ENCODE data around the gene GJC2. TPM values are rescaled to one million over a fixed set of nuclear protein-coding genes. Genes with fewer than 3 reads are reported as not detected.

GJC2 gene
- total RNA-seq, 2 donors from 2014 or later: 0.69 to 1.2 TPM

DNA sequence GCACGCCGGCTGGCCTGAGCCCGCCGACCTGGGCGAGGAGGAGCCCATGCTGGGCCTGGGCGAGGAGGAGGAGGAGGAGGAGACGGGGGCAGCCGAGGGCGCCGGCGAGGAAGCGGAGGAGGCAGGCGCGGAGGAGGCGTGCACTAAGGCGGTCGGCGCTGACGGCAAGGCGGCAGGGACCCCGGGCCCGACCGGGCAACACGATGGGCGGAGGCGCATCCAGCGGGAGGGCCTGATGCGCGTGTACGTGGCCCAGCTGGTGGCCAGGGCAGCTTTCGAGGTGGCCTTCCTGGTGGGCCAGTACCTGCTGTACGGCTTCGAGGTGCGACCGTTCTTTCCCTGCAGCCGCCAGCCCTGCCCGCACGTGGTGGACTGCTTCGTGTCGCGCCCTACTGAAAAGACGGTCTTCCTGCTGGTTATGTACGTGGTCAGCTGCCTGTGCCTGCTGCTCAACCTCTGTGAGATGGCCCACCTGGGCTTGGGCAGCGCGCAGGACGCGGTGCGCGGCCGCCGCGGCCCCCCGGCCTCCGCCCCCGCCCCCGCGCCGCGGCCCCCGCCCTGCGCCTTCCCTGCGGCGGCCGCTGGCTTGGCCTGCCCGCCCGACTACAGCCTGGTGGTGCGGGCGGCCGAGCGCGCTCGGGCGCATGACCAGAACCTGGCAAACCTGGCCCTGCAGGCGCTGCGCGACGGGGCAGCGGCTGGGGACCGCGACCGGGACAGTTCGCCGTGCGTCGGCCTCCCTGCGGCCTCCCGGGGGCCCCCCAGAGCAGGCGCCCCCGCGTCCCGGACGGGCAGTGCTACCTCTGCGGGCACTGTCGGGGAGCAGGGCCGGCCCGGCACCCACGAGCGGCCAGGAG is 8.6 kb downstream of the GJC2 start:
- Histone ChIP-seq H3K36me3 (no peaks in the 10 kb centered on the region), H3K9ac (ENCODE audit: low read depth in 2 of 2, low read length in 2 of 2) (no peak overlapping the region), H3K4me1 (peaks cover 4% of the 10 kb centered on the region), H3K27me3 (no peaks in the 10 kb centered on the region), H3K4me3 (no peak overlapping the region), H3K27ac (no peak overlapping the region), H3K9me3 (no peaks in the 10 kb centered on the region)
- no peak for DNase-seq
- TF ChIP-seq, protein P1, sequence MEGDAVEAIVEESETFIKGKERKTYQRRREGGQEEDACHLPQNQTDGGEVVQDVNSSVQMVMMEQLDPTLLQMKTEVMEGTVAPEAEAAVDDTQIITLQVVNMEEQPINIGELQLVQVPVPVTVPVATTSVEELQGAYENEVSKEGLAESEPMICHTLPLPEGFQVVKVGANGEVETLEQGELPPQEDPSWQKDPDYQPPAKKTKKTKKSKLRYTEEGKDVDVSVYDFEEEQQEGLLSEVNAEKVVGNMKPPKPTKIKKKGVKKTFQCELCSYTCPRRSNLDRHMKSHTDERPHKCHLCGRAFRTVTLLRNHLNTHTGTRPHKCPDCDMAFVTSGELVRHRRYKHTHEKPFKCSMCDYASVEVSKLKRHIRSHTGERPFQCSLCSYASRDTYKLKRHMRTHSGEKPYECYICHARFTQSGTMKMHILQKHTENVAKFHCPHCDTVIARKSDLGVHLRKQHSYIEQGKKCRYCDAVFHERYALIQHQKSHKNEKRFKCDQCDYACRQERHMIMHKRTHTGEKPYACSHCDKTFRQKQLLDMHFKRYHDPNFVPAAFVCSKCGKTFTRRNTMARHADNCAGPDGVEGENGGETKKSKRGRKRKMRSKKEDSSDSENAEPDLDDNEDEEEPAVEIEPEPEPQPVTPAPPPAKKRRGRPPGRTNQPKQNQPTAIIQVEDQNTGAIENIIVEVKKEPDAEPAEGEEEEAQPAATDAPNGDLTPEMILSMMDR (IDR thresholded peaks at IDR 0.05): no peak
- intact Hi-C loops (cut with DNase I): no loop called here

DNA sequence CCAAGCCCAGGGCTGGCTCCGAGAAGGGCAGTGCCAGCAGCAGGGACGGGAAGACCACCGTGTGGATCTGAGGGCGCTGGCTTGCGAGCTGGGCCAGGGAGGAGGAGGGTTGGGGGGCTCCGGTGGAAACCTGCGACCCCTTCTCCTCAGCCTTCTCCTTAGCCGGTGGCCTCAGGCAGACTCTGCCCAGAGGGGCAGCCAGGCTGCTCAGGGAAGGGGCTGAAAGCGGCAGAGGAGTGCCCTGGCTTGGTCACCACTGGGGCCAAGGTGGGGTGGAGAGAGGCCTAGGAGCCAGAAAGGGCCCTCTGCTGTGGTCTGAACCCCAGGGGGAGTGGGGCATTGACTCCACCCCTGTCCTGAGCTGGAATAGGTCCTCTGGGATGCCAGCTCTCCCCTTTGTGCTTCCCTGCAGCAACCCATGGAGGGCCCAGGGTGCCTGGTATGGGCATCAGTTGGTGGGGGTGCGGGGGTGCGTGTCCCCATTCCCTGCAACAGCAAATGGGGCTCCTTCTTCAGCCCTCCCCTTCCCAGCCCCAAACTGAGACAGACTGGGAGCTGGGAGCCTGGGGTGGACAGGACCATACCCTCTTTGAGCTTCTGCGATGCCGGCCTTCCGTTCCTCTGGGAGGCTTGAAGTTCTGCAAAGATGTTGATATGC is 9.4 kb downstream of the GJC2 start:
- Histone ChIP-seq H3K27me3 (no peaks in the 10 kb centered on the region), H3K4me3 (no peak overlapping the region), H3K9ac (ENCODE audit: low read depth in 2 of 2, low read length in 2 of 2) (no peak overlapping the region), H3K36me3 (no peaks in the 10 kb centered on the region), H3K27ac (no peak overlapping the region), H3K4me1 (peaks cover 4% of the 10 kb centered on the region), H3K9me3 (no peaks in the 10 kb centered on the region)
- DNase-seq: no peak
- TF ChIP-seq, protein P1 (IDR thresholded peaks at IDR 0.05): no peak
- intact Hi-C loops (cut with DNase I): no loop called here

DNA sequence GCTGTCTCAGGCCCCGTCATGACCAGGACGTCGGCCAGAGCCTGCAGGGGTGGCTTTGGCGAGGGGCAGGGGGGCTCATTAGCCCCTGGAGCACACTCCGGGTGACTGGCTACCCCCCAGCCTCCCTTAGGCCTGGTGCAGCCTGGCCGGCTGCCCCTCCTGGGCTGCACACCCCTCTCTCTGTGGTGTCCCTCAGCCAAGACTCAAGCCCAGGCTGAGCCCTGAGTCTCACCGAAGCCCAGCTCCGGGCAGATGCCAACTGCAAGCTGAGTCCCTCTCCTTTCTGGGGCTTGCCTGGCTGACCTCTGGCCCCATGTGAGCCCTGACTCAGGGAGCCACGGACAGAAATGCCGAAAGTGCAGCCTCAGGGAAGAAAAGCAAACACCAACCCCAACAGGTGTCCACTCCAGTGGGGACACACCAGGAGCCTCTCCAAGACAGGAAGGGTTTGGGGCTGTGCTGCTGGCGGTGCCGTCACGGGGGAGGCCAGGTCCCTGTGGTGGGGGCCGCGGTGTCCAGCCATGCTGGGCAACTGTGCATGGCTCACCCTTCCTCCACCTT is 10.6 kb downstream of the GJC2 start:
- no peak for DNase-seq
- H3K36me3 ChIP-seq: no peaks in the 10 kb centered on the region
- H3K27me3 ChIP-seq: no peaks in the 10 kb centered on the region
- TF ChIP-seq, protein P1 (IDR thresholded peaks at IDR 0.05): no peak
- no peaks in the 10 kb centered on the region for H3K9me3 ChIP-seq
- no peak overlapping the region for H3K4me3 ChIP-seq
- intact Hi-C loops (cut with DNase I): no loop called here
- no peak overlapping the region for H3K9ac ChIP-seq (ENCODE audit: low read depth in 2 of 2, low read length in 2 of 2)
- no peak overlapping the region for H3K27ac ChIP-seq
- peaks cover 4% of the 10 kb centered on the region for H3K4me1 ChIP-seq

DNA sequence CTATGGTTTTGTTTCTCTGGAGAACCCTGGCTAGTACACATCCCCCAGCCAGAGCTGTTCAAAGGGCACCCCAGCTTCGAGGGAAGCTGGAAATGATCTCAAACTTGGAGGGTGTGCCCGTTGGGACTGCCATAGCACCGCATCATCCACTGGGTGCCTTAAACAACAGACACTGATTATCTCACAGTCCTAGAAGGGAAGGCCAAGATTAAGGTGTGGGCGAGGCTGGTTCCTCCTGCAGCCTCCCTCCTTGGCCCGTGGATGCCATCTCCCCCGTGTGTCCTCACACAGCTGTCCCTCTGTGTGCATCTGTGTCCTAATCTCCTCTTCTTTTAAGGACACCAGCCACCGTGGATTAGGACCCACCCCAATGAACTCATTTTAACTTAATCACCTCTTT is 11.6 kb downstream of the GJC2 start:
- intact Hi-C loops (cut with DNase I): no loop called here
- Histone ChIP-seq H3K9me3 (no peaks in the 10 kb centered on the region), H3K4me3 (no peak overlapping the region), H3K27me3 (no peaks in the 10 kb centered on the region), H3K4me1 (peaks cover 4% of the 10 kb centered on the region), H3K27ac (no peak overlapping the region), H3K9ac (ENCODE audit: low read depth in 2 of 2, low read length in 2 of 2) (no peak overlapping the region), H3K36me3 (no peaks in the 10 kb centered on the region)
- no peak for DNase-seq
- TF ChIP-seq, protein P1 (IDR thresholded peaks at IDR 0.05): no peak

DNA sequence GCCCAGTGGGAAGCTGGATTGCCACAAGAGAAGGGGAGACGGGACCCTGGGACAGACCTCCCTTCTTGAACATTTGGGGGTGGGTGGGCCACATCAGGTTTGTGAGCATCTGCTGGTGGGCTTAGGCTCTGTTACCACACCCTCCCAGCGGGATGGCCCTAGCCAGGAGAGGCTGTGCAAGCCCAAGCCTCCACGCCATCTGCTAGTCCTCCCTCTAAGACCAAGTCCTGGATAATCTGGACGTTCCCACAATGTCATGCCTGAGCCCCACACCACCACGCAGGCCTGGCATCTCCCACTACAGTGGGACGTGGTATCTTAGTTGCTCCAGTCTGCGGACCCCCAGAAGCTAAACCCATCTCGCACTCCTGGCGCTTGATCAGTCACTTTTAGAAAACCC is 12.1 kb downstream of the GJC2 start:
- no peak for DNase-seq
- Histone ChIP-seq H3K27me3 (no peaks in the 10 kb centered on the region), H3K9me3 (no peaks in the 10 kb centered on the region), H3K4me3 (no peak overlapping the region), H3K27ac (no peak overlapping the region), H3K36me3 (no peaks in the 10 kb centered on the region), H3K4me1 (peaks cover 4% of the 10 kb centered on the region), H3K9ac (ENCODE audit: low read depth in 2 of 2, low read length in 2 of 2) (no peak overlapping the region)
- TF ChIP-seq, protein P1 (IDR thresholded peaks at IDR 0.05): no peak
- intact Hi-C loops (cut with DNase I): no loop called here

Data from colonic mucosa (tissue), 4 donors.